Hypothalamus (tissue), 51 donors: ENCODE results near the gene TRIM3.

Experiments
- DNase-seq, 51 donors: peaks; one replicate each; lab custom pipeline; 2025; lab: John Stamatoyannopoulos, UW

Gene TRIM3

GRCh38 chr11:6442441-6442840 is 31.3 kb downstream of the TRIM3 start:
- no peak for DNase-seq

GRCh38 chr11:6440906-6441358 is 32.8 kb downstream of the TRIM3 start, which contains the start of gene HPX:
Gene HPX (minus strand): TSS chr11:6440987. CDS start chr11:6440963, 24 bp downstream.
- no peak for DNase-seq

GRCh38 chr11:6438979-6439571 is 34.7 kb downstream of the TRIM3 start:
- peak in 25 of 51 donors; percentile 4 to 68 (median 22) for DNase-seq

GRCh38 chr11:6437993-6438392 is 35.7 kb downstream of the TRIM3 start:
- no peak for DNase-seq

GRCh38 chr11:6437423-6437822 is 36.3 kb downstream of the TRIM3 start:
- DNase-seq: no peak

- DNase-seq: no peak
Observed at GRCh38 chr11:6433998-6434660, 39.6 kb downstream of the TRIM3 start.

- no peak for DNase-seq
Observed at GRCh38 chr11:6431861-6432260, 41.9 kb downstream of the TRIM3 start.

- DNase-seq: no peak
Observed at GRCh38 chr11:6427516-6427915, 46.2 kb downstream of the TRIM3 start.

GRCh38 chr11:6420677-6421076 is 53.1 kb downstream of the TRIM3 start:
- DNase-seq: no peak

- DNase-seq: peak in 48 of 51 donors; percentile 28 to 91 (median 67)
Observed at GRCh38 chr11:6419009-6419631, 54.6 kb downstream of the TRIM3 start, which contains the start of gene APBB1. Gene APBB1 (minus strand): TSS chr11:6419094. CDS start chr11:6411347, 7,747 bp downstream.

GRCh38 chr11:6418557-6419008 is 55.2 kb downstream of the TRIM3 start:
- peak in 10 of 51 donors; percentile 26 to 74 (median 52) for DNase-seq

GRCh38 chr11:6417907-6418556 is 55.7 kb downstream of the TRIM3 start:
- peak in 5 of 51 donors; percentile 27 to 57 (median 42) for DNase-seq

- no peak for DNase-seq
Observed at GRCh38 chr11:6415797-6416196, 57.9 kb downstream of the TRIM3 start.

- DNase-seq: no peak
Observed at GRCh38 chr11:6414874-6415328, 58.8 kb downstream of the TRIM3 start.

GRCh38 chr11:6413791-6414201 is 59.9 kb downstream of the TRIM3 start:
- DNase-seq: peak in 2 of 51 donors; percentile 50 to 64

- peak in 47 of 51 donors; percentile 6 to 91 (median 71) for DNase-seq
Observed at GRCh38 chr11:6411594-6412031, 62.1 kb downstream of the TRIM3 start.

- DNase-seq: peak in 25 of 51 donors; percentile 27 to 77 (median 64)
Observed at GRCh38 chr11:6410695-6411430, 62.9 kb downstream of the TRIM3 start.

GRCh38 chr11:6406370-6406769 is 67.4 kb downstream of the TRIM3 start:
- no peak for DNase-seq

- DNase-seq: no peak
Observed at GRCh38 chr11:6405846-6406245, 67.9 kb downstream of the TRIM3 start.
